Endothelial cell of umbilical vein (primary cell): Measurements from ENCODE around the gene ACKR3. TPM values are rescaled to one million over a fixed set of nuclear protein-coding genes. Genes with fewer than 3 reads are reported as not detected.

Experiments used
- BruUV-seq: library from RNA; stranded (reverse); fragments of 400-500 nt; replicated peaks from 2 replicates; lab custom pipeline; 2021; lab: Mats Ljungman, UMichigan
- CTCF ChIA-PET: fragments of 300-600, 350-600 bp; sonication (Branson Sonifier 250); formaldehyde crosslinking; loops from one replicate; lab custom pipeline; 2021; ENCODE audit warnings: antibody characterized with exemption, inconsistent platforms; lab: Charles Lee
- POLR2A ChIA-PET: fragments of 300-600, 350-600 bp; sonication (Branson Sonifier 250); formaldehyde crosslinking; loops from one replicate; lab custom pipeline; 2021; ENCODE audit warnings: antibody characterized with exemption, inconsistent platforms; lab: Charles Lee
- DNase-seq: peaks from one replicate; pipeline ENCODE4 v3.0.0-alpha.2; 2011; ENCODE audit warnings: low read depth, low spot score
- FAIRE-seq: peaks from 2 replicates; lab custom pipeline; 2011; peaks lifted over from hg19 to GRCh38; lab: Jason Lieb, UNC
- H2AFZ ChIP-seq: 2 replicates; pipeline ENCODE4 v1.6.0; 2012; ENCODE audit warnings: low read depth, low read length, control low read depth, inconsistent platforms
- H3K27ac ChIP-seq: 2 replicates; pipeline ENCODE4 v1.5.1; 2011; ENCODE audit warnings: low read depth, mild to moderate bottlenecking, control low read depth, low read length, moderate library complexity; ENCODE audit not compliant: insufficient read depth
- H3K27me3 ChIP-seq, 2 experiments: 2 replicates each; pipeline versions ENCODE4 v1.6.0 to v1.6.1; 2011; ENCODE audit warnings: low read length in 2 of 2, mixed read lengths in 1 of 2; ENCODE audit not compliant: control insufficient read depth in 2 of 2, insufficient read depth in 2 of 2
- H3K36me3 ChIP-seq, 2 experiments: 2 replicates in 1 of 2; 3 replicates in 1 of 2; pipeline ENCODE4 v1.5.1; 2011; ENCODE audit warnings: low read length in 2 of 2, mild to moderate bottlenecking in 1 of 2, moderate library complexity in 1 of 2; ENCODE audit not compliant: control insufficient read depth in 2 of 2, insufficient read depth in 2 of 2; ENCODE audit errors: extremely low read depth in 1 of 2
- H3K4me1 ChIP-seq: 3 replicates; pipeline ENCODE4 v1.5.1; 2011; ENCODE audit warnings: mild to moderate bottlenecking, low read length; ENCODE audit not compliant: control insufficient read depth, insufficient read depth; ENCODE audit errors: extremely low read depth
- H3K4me2 ChIP-seq: 2 replicates; pipeline ENCODE4 v1.6.1; 2011; ENCODE audit warnings: low read length, control low read depth, mixed read lengths; ENCODE audit not compliant: insufficient read depth
- H3K4me3 ChIP-seq, 3 experiments: fragments of 200-600 bp in 1 of 3; sonication (generic), shearing (Covaris generic) in 1 of 3; replicated peaks in 1 of 3; 2 replicates each; pipeline ENCODE4 v1.5.1; 2011 to 2016; ENCODE audit warnings: control low read depth in 3 of 3, low read length in 3 of 3, mild to moderate bottlenecking in 2 of 3, inconsistent platforms in 1 of 3, low read depth in 1 of 3, moderate library complexity in 1 of 3; ENCODE audit not compliant: insufficient read depth in 1 of 3
- H3K79me2 ChIP-seq: 2 replicates; pipeline ENCODE4 v1.6.0; 2012; ENCODE audit warnings: low read length, inconsistent platforms; ENCODE audit not compliant: control insufficient read depth, insufficient read depth
- H3K9ac ChIP-seq: replicated peaks from 2 replicates; pipeline ENCODE3; 2011; ENCODE audit warnings: low read length, control low read depth; ENCODE audit not compliant: insufficient read depth; ENCODE audit errors: extremely low read depth
- H3K9me1 ChIP-seq: replicated peaks from 3 replicates; pipeline ENCODE4 v1.6.0; 2011; ENCODE audit warnings: mild to moderate bottlenecking, low read length; ENCODE audit not compliant: control insufficient read depth, insufficient read depth; ENCODE audit errors: extremely low read depth
- H3K9me3 ChIP-seq: replicated peaks from 2 replicates; pipeline ENCODE4 v1.5.1; 2012; ENCODE audit warnings: low read length, inconsistent platforms; ENCODE audit not compliant: control insufficient read depth, insufficient read depth
- H4K20me1 ChIP-seq: replicated peaks from 2 replicates; pipeline ENCODE3; 2011; ENCODE audit warnings: mild to moderate bottlenecking, low read length; ENCODE audit not compliant: control insufficient read depth, insufficient read depth; ENCODE audit errors: extremely low read depth
- CTCF ChIP-seq, 2 donors: IDR thresholded peaks; 1 replicate in 1 of 2; 2 replicates in 1 of 2; pipeline ENCODE4 v1.5.1; 2011; ENCODE audit warnings: low read length in 2 of 2, mild to moderate bottlenecking in 2 of 2, moderate library complexity in 2 of 2, control low read depth in 1 of 2, inconsistent platforms in 1 of 2, low read depth in 1 of 2; ENCODE audit not compliant: insufficient read depth in 1 of 2; ENCODE audit errors: extremely low read depth in 1 of 2
- EZH2 ChIP-seq: IDR thresholded peaks from 2 replicates; pipeline ENCODE4 v1.6.1; 2012; ENCODE audit warnings: borderline replicate concordance, low read depth, mild to moderate bottlenecking, moderate library complexity, low read length, inconsistent platforms; ENCODE audit not compliant: severe bottlenecking
- FOS ChIP-seq: IDR thresholded peaks from 2 replicates; pipeline ENCODE4 v1.6.1; 2011; ENCODE audit warnings: mild to moderate bottlenecking, low read length, moderate library complexity, borderline replicate concordance; ENCODE audit not compliant: insufficient read depth
- GATA2 ChIP-seq: IDR thresholded peaks from 2 replicates; pipeline ENCODE4 v1.7.0; 2011; ENCODE audit warnings: low read depth, mild to moderate bottlenecking, moderate library complexity, mixed read lengths, low read length; ENCODE audit not compliant: insufficient read length, insufficient read depth
- JUN ChIP-seq: IDR thresholded peaks from 2 replicates; pipeline ENCODE4 v1.6.1; 2011; ENCODE audit warnings: borderline replicate concordance, low read depth; ENCODE audit not compliant: insufficient read length, insufficient read depth
- MAX ChIP-seq: IDR thresholded peaks from 2 replicates; pipeline ENCODE4 v1.6.1; 2011; ENCODE audit not compliant: insufficient read depth, insufficient read length
- MYC ChIP-seq: IDR thresholded peaks from one replicate; pipeline ENCODE4 v1.6.1; 2011; ENCODE audit warnings: mild to moderate bottlenecking, low read depth, low read length
- POLR2AphosphoS5 ChIP-seq: IDR thresholded peaks from 2 replicates; pipeline ENCODE4 v1.6.1; 2012; ENCODE audit warnings: low read depth, mild to moderate bottlenecking, control low read depth, low read length, moderate library complexity; ENCODE audit not compliant: insufficient read depth
- dilution Hi-C: fragments of 300-500 bp; cut with MboI; formaldehyde crosslinking; loops from one replicate; pipeline ENCODE4 v1.15.0; 2019; ENCODE audit warnings: low sequenced_read_pairs; ENCODE audit not compliant: extremely low pct_ligation_motif_present
- intact Hi-C: fragments of 100-400 bp; cut with micrococcal nuclease; formaldehyde crosslinking; loops from one replicate; pipeline ENCODE4 v1.10.0; 2022
- polyA plus RNA-seq, 4 experiments: library from polyadenylated mRNA; depleted of rRNA in 3 of 4; stranded (reverse) in 3 of 4; unstranded in 1 of 4; fragments of >200 nt; gene quantifications; 2 replicates each; pipeline versions ENCODE4 v1.2.1 to v1.2.3, GENCODE V29; 2011 to 2012; ENCODE audit warnings: missing spikeins in 1 of 4
- total RNA-seq: library from RNA; stranded (reverse); gene quantifications from 2 replicates; pipeline ENCODE4 v1.2.3, GENCODE V29; 2021

The ACKR3 gene
- total and polyA plus RNA-seq, 2 donors (not counting 3 experiments of a cell fraction or from before 2014, with no cell fraction given) = 31.1 to 428 TPM

GRCh38 chr2:236521556-236521955, 48.1 kb upstream of the ACKR3 start:
- intact Hi-C loops = no loop called here
- Histone ChIP-seq H3K27me3 (peaks cover 0 to 15% of the 10 kb centered on the region in 2 experiments), H3K4me3 (no peak overlapping the region), H4K20me1 (no peaks in the 10 kb centered on the region), H3K9me1 (no peaks in the 10 kb centered on the region), H3K27ac (no peak overlapping the region), H3K9me3 (no peaks in the 10 kb centered on the region), H3K79me2 (no peaks in the 10 kb centered on the region), H3K4me2 (no peak overlapping the region), H2AFZ (no peak overlapping the region), H3K36me3 (no peaks in the 10 kb centered on the region), H3K4me1 (no peaks in the 10 kb centered on the region), H3K9ac (no peak overlapping the region)
- CTCF ChIA-PET = interaction anchor here (1.5 kb wide), 1 partner anchor 9 kb away, joined by 3 read pairs; no protein-coding TSS in a partner anchor
- dilution Hi-C loops = no loop called here
- FAIRE-seq (no peak), DNase-seq (no peak)
- POLR2A ChIA-PET = no interaction called here
- BruUV-seq = no TSS peak
- no peak for TF ChIP-seq MYC
- TF ChIP-seq JUN = no peak
- no peak for TF ChIP-seq FOS
- TF ChIP-seq MAX = no peak
- TF ChIP-seq POLR2AphosphoS5 = no peak
- TF ChIP-seq EZH2 = no peak
- no peak for TF ChIP-seq GATA2
- no peak for TF ChIP-seq CTCF (IDR thresholded peaks at IDR 0.05; ENCODE audit: extremely low read depth in 1 of 2, insufficient read depth in 1 of 2, low read depth in 1 of 2, low read length in 2 of 2)
